Measurements from ENCODE around the gene LAIR1.

Gene LAIR1

GRCh38 chr19:54364775-54365257 lies at the start of gene LAIR1:
TSS of gene LAIR1 (minus strand) at chr19:54364931. CDS start at chr19:54364804, 127 bp downstream.
- H3K4me3 ChIP-seq (ENCODE audit: low read depth, low read length): no peak within 1 kb of the TSS
- TF ChIP-seq CTCF (IDR thresholded peaks at IDR 0.05; ENCODE audit: control insufficient read depth, extremely low read depth, insufficient read depth): no peak
- DNase-seq (ENCODE audit: low read depth): no peak

GRCh38 chr19:54414156-54414555 lies 49.4 kb upstream of the LAIR1 start:
- DNase-seq (ENCODE audit: low read depth): no peak
- no peak for TF ChIP-seq CTCF (IDR thresholded peaks at IDR 0.05; ENCODE audit: control insufficient read depth, extremely low read depth, insufficient read depth)
- H3K4me3 ChIP-seq (ENCODE audit: low read depth, low read length): no peak overlapping the region

- no peak overlapping the region for H3K4me3 ChIP-seq (ENCODE audit: low read depth, low read length)
- no peak for TF ChIP-seq CTCF (IDR thresholded peaks at IDR 0.05; ENCODE audit: control insufficient read depth, extremely low read depth, insufficient read depth)
- no peak for DNase-seq (ENCODE audit: low read depth)
Measured at GRCh38 chr19:54412877-54413276, 48.1 kb upstream of the LAIR1 start.

GRCh38 chr19:54411033-54411432 lies 46.3 kb upstream of the LAIR1 start:
- H3K4me3 ChIP-seq (ENCODE audit: low read depth, low read length): no peak overlapping the region
- no peak for DNase-seq (ENCODE audit: low read depth)
- TF ChIP-seq CTCF (IDR thresholded peaks at IDR 0.05; ENCODE audit: control insufficient read depth, extremely low read depth, insufficient read depth): no peak

GRCh38 chr19:54408456-54409026 lies 43.8 kb upstream of the LAIR1 start:
- TF ChIP-seq CTCF (IDR thresholded peaks at IDR 0.05; ENCODE audit: control insufficient read depth, extremely low read depth, insufficient read depth): no peak
- no peak overlapping the region for H3K4me3 ChIP-seq (ENCODE audit: low read depth, low read length)
- no peak for DNase-seq (ENCODE audit: low read depth)

- no peak for TF ChIP-seq CTCF (IDR thresholded peaks at IDR 0.05; ENCODE audit: control insufficient read depth, extremely low read depth, insufficient read depth)
- DNase-seq (ENCODE audit: low read depth): no peak
- H3K4me3 ChIP-seq (ENCODE audit: low read depth, low read length): no peak overlapping the region
Measured at GRCh38 chr19:54407780-54408179, 43.0 kb upstream of the LAIR1 start.

- no peak for TF ChIP-seq CTCF (IDR thresholded peaks at IDR 0.05; ENCODE audit: control insufficient read depth, extremely low read depth, insufficient read depth)
- DNase-seq (ENCODE audit: low read depth): no peak
- H3K4me3 ChIP-seq (ENCODE audit: low read depth, low read length): no peak overlapping the region
Measured at GRCh38 chr19:54405628-54406027, 40.9 kb upstream of the LAIR1 start.
